K562 (cell line): ENCODE measurements around the gene VAMP8. TPM values are rescaled to one million over a fixed set of nuclear protein-coding genes. Genes with fewer than 3 reads are reported as not detected.

Source experiments
- ARID2 ChIP-seq: fragments of 450-650 bp; IDR thresholded peaks from 2 replicates; pipeline ENCODE4 v1.6.1; 2017; ENCODE audit warnings: antibody characterized with exemption, mild to moderate bottlenecking
- BHLHE40 ChIP-seq: IDR thresholded peaks from 2 replicates; pipeline ENCODE4 v1.6.1; 2011; ENCODE audit warnings: low read length, improper control_type of control experiment
- CEBPZ ChIP-seq: fragments of 150-350 bp; IDR thresholded peaks from 2 replicates; pipeline ENCODE4 v1.6.1; 2014; ENCODE audit warnings: low read depth, mild to moderate bottlenecking, low read length, borderline replicate concordance
- CREB1 ChIP-seq, 2 experiments: sonication (generic) in 1 of 2; formaldehyde crosslinking in 1 of 2; IDR thresholded peaks; 2 replicates each; pipeline versions ENCODE4 v1.6.1 to v1.8.0; 2012 to 2022; ENCODE audit warnings: inconsistent platforms in 1 of 2, mild to moderate bottlenecking in 1 of 2, missing genetic modification reagents in 1 of 2, moderate library complexity in 1 of 2
- CTBP1 ChIP-seq: fragments of 450-650 bp; IDR thresholded peaks from 2 replicates; pipeline ENCODE4 v1.6.1; 2016; ENCODE audit warnings: borderline replicate concordance
- EP400 ChIP-seq: fragments of 450-650 bp; IDR thresholded peaks from 2 replicates; pipeline ENCODE4 v1.6.1; 2017; ENCODE audit warnings: antibody characterized with exemption, mild to moderate bottlenecking, moderate library complexity
- HDAC2 ChIP-seq: fragments of 450-650 bp; IDR thresholded peaks from 2 replicates; pipeline ENCODE4 v1.6.1; 2016; ENCODE audit warnings: mild to moderate bottlenecking
- KLF6 ChIP-seq: fragments of 250-450 bp; sonication (Bioruptor Pico); IDR thresholded peaks from 2 replicates; pipeline ENCODE4 v1.4.0; 2020; ENCODE audit warnings: mild to moderate bottlenecking, moderate library complexity, borderline replicate concordance
- PATZ1 ChIP-seq: fragments of 250-450 bp; sonication (Bioruptor Pico); IDR thresholded peaks from 2 replicates; pipeline ENCODE4 v1.5.0; 2020; ENCODE audit warnings: mild to moderate bottlenecking, borderline replicate concordance
- SETDB1 ChIP-seq: IDR thresholded peaks from one replicate; pipeline ENCODE4 v1.6.1; 2012; ENCODE audit warnings: low read length, control low read depth, inconsistent platforms
- THRB ChIP-seq: fragments of 450-650 bp; formaldehyde crosslinking; conservative IDR thresholded peaks from 2 replicates; pipeline ENCODE4 v1.4.0; 2022; ENCODE audit warnings: mild to moderate bottlenecking, missing genetic modification characterization
- ZNF766 ChIP-seq: fragments of 200-800 bp; sonication (Bioruptor generic); conservative IDR thresholded peaks from 2 replicates; pipeline ENCODE4 v1.6.1; 2016; ENCODE audit warnings: missing genetic modification characterization, missing compliant biosample characterization
- polyA plus RNA-seq, 8 experiments: library from polyadenylated mRNA; depleted of rRNA in 4 of 8; stranded (reverse) in 5 of 8; unstranded in 3 of 8; fragments of >200 nt; fragmentation: Nextera tagmentation in 2 of 8; fragmentation: Illumina TruSeq in 1 of 8; extraction: Ambion mirVana in 2 of 8; extraction: Trizol in 1 of 8; gene quantifications; 2 replicates each; pipeline versions ENCODE4 v1.2.1 to v1.2.3, GENCODE V29; 2011 to 2014; ENCODE audit warnings: inconsistent platforms in 1 of 8, missing spikeins in 1 of 8
- total RNA-seq, 7 experiments: library from RNA; depleted of rRNA in 6 of 7; stranded (reverse); fragments of >200 nt in 6 of 7; fragmentation: Illumina TruSeq in 2 of 7; extraction: Trizol in 2 of 7; gene quantifications; 2 replicates each; pipeline versions ENCODE4 v1.2.1 to v1.2.3, GENCODE V29; 2011 to 2021; ENCODE audit warnings: low replicate concordance in 1 of 7

Gene VAMP8
- total and polyA plus RNA-seq, 9 of the 15 experiments (the other 6 are each of a cell fraction or from before 2014, with no cell fraction given), result 107 to 571 (median 248) TPM

DNA sequence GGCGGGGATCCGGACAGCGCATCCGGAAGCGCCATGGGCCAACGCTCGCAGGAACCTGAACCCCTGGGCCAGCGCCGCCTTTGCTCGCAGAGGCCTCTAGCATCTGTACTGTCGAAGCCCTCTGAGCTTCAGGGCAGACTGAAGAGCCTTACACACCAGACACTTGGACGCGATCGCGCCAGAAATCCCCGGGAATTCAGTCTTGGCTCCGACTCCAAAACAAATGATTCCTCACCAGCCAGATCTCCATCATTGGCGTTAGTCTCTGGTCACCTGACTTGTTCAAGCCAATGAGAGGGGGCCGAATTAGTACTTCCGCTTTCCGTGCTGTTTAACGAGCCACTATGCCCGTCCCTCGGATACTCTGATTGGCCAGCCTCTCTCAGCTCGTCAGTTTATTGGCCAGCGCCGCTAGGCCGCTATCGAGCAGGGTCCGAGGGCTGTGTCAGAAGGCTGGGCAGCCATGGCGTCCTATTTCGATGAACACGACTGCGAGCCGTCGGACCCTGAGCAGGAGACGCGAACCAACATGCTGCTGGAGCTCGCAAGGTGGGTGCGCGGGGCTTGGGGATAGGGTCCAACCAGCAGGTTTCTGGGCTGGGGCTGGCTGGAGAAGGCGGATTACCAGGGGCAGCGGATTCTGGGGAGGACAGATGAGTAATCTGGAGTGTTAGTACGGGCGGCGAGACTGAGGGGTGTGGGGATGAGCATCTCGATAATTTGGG is 18.1 kb downstream of the VAMP8 start, which contains the start of gene RNF181 (continued):
- no peak for TF ChIP-seq CEBPZ
- no peak; the same call in 1 of the 2 replicates for TF ChIP-seq CREB1 (IDR thresholded peaks at IDR 0.05)
- peak; percentile 59 for TF ChIP-seq CREB1 (CRISPR knock-in tag; IDR thresholded peaks at IDR 0.05)
- 0 out of 2 replicates have a peak, but pooled peaks have one; percentile 51 for TF ChIP-seq KLF6 (CRISPR knock-in tag)
- 0 out of 2 replicates have a peak, but pooled peaks have one; percentile 43 for TF ChIP-seq CTBP1
- TF ChIP-seq BHLHE40, result peak; percentile 64
- no peak for TF ChIP-seq PATZ1 (CRISPR knock-in tag)
- no peak for TF ChIP-seq ARID2
- peak; percentile 71; the same call in 1 of the 2 replicates for TF ChIP-seq THRB
- peak; percentile 89 for TF ChIP-seq EP400
- peak; percentile 43; the same call in 1 of the 2 replicates for TF ChIP-seq ZNF766
- peak; percentile 15; the same call in 1 of the 2 replicates for TF ChIP-seq HDAC2
- no peak for TF ChIP-seq SETDB1
